ENCODE measurements around the gene ALG1.

- TF ChIP-seq CTCF (IDR thresholded peaks at IDR 0.05): peak; percentile 23 to 47 (median 32)
- no peak for TF ChIP-seq POLR2A (IDR thresholded peaks at IDR 0.05)
Measured at GRCh38 chr16:5025171-5025632, 46.4 kb upstream of the ALG1 start.
